Measurements from ENCODE around the gene ADAMTS4. TPM values are rescaled to one million over a fixed set of nuclear protein-coding genes. Genes with fewer than 3 reads are reported as not detected.

ADAMTS4 gene
- total RNA-seq, 2 donors from 2014 or later, result 0.55 to 3.4 TPM

- no peak for DNase-seq (ENCODE audit: low spot score)
- Histone ChIP-seq H3K27ac (no peak overlapping the region), H3K4me1 (replicated peaks) (no peaks in the 10 kb centered on the region), H3K9me3 (no peaks in the 10 kb centered on the region), H3K36me3 (no peaks in the 10 kb centered on the region), H3K4me3 (no peak overlapping the region), H3K27me3 (replicated peaks; ENCODE audit: insufficient read depth) (no peaks in the 10 kb centered on the region)
- no peak for TF ChIP-seq POLR2AphosphoS5 (IDR thresholded peaks at IDR 0.05)
- no peak for TF ChIP-seq CTCF (IDR thresholded peaks at IDR 0.05)
- no peak for TF ChIP-seq POLR2A (IDR thresholded peaks at IDR 0.05)
- WGBS, result 90% methylated on average over 6 of the region's 6 CpGs
- intact Hi-C loops (cut with DNase I), result no loop called here
These were observed 10.5 kb downstream of the ADAMTS4 start for GRCh38 chr1:161188381-161188780.

GRCh38 chr1:161187311-161187710, 11.5 kb downstream of the ADAMTS4 start:
- Histone ChIP-seq H3K4me3 (no peak overlapping the region), H3K4me1 (replicated peaks) (no peaks in the 10 kb centered on the region), H3K9me3 (no peaks in the 10 kb centered on the region), H3K36me3 (no peaks in the 10 kb centered on the region), H3K27ac (no peak overlapping the region), H3K27me3 (replicated peaks; ENCODE audit: insufficient read depth) (no peaks in the 10 kb centered on the region)
- no peak for TF ChIP-seq CTCF (IDR thresholded peaks at IDR 0.05)
- no peak for TF ChIP-seq POLR2AphosphoS5 (IDR thresholded peaks at IDR 0.05)
- TF ChIP-seq POLR2A (IDR thresholded peaks at IDR 0.05), result no peak
- WGBS, result 81% methylated on average over 3 of the region's 3 CpGs
- intact Hi-C loops (cut with DNase I), result no loop called here
- no peak for DNase-seq (ENCODE audit: low spot score)

GRCh38 chr1:161185732-161186311, 13.0 kb downstream of the ADAMTS4 start:
- Histone ChIP-seq H3K27me3 (replicated peaks; ENCODE audit: insufficient read depth) (no peaks in the 10 kb centered on the region), H3K27ac (no peak overlapping the region), H3K9me3 (no peaks in the 10 kb centered on the region), H3K4me3 (no peak overlapping the region), H3K36me3 (no peaks in the 10 kb centered on the region), H3K4me1 (replicated peaks) (no peaks in the 10 kb centered on the region)
- intact Hi-C loops (cut with DNase I), result no loop called here
- 61% methylated on average over 2 of the region's 2 CpGs for WGBS
- DNase-seq (ENCODE audit: low spot score), result no peak
- TF ChIP-seq POLR2AphosphoS5 (IDR thresholded peaks at IDR 0.05) (no peak), POLR2A (IDR thresholded peaks at IDR 0.05) (no peak), CTCF (IDR thresholded peaks at IDR 0.05) (no peak)

- DNase-seq (ENCODE audit: low spot score), result no peak
- Histone ChIP-seq H3K27ac (no peak overlapping the region), H3K27me3 (replicated peaks; ENCODE audit: insufficient read depth) (no peaks in the 10 kb centered on the region), H3K4me3 (no peak overlapping the region), H3K4me1 (replicated peaks) (no peaks in the 10 kb centered on the region), H3K36me3 (no peaks in the 10 kb centered on the region), H3K9me3 (no peaks in the 10 kb centered on the region)
- TF ChIP-seq CTCF (IDR thresholded peaks at IDR 0.05) (no peak), POLR2AphosphoS5 (IDR thresholded peaks at IDR 0.05) (peak; percentile 22), POLR2A (IDR thresholded peaks at IDR 0.05) (no peak)
- 13% methylated on average over 3 of the region's 3 CpGs for WGBS
- intact Hi-C loops (cut with DNase I), result no loop called here
These were observed 13.6 kb downstream of the ADAMTS4 start for GRCh38 chr1:161185282-161185682.

GRCh38 chr1:161182214-161182613, 16.6 kb downstream of the ADAMTS4 start:
- no peaks in the 10 kb centered on the region for H3K4me1 ChIP-seq (replicated peaks)
- no peak for TF ChIP-seq POLR2A (IDR thresholded peaks at IDR 0.05)
- TF ChIP-seq POLR2AphosphoS5 (IDR thresholded peaks at IDR 0.05), result no peak
- TF ChIP-seq CTCF (IDR thresholded peaks at IDR 0.05), result no peak
- H3K4me3 ChIP-seq, result no peak overlapping the region
- no peaks in the 10 kb centered on the region for H3K9me3 ChIP-seq
- H3K36me3 ChIP-seq, result no peaks in the 10 kb centered on the region
- no peak for DNase-seq (ENCODE audit: low spot score)
- H3K27me3 ChIP-seq (replicated peaks; ENCODE audit: insufficient read depth), result no peaks in the 10 kb centered on the region
- H3K27ac ChIP-seq, result no peak overlapping the region
- intact Hi-C loops (cut with DNase I), result no loop called here
- WGBS, result 96% methylated on average over 1 of the region's 1 CpG
